OCI-LY1 (cell line): Measurements from ENCODE around the gene MPO.

Experiments
- EZH2 ChIP-seq: fragments of 200-600 bp; sonication (generic), shearing (Covaris generic); IDR thresholded peaks from 2 replicates; pipeline ENCODE4 v1.8.0; 2017; ENCODE audit warnings: borderline replicate concordance, mixed run types, mild to moderate bottlenecking, antibody characterized with exemption, low read length, moderate library complexity, mixed read lengths
- TF ChIP-seq, protein P1 (sequence below): fragments of 200-600 bp; sonication (generic), shearing (Covaris generic); IDR thresholded peaks from 2 replicates; pipeline ENCODE4 v1.5.1; 2017; ENCODE audit warnings: mild to moderate bottlenecking, antibody characterized with exemption, low read length, moderate library complexity, mixed read lengths

DNA sequence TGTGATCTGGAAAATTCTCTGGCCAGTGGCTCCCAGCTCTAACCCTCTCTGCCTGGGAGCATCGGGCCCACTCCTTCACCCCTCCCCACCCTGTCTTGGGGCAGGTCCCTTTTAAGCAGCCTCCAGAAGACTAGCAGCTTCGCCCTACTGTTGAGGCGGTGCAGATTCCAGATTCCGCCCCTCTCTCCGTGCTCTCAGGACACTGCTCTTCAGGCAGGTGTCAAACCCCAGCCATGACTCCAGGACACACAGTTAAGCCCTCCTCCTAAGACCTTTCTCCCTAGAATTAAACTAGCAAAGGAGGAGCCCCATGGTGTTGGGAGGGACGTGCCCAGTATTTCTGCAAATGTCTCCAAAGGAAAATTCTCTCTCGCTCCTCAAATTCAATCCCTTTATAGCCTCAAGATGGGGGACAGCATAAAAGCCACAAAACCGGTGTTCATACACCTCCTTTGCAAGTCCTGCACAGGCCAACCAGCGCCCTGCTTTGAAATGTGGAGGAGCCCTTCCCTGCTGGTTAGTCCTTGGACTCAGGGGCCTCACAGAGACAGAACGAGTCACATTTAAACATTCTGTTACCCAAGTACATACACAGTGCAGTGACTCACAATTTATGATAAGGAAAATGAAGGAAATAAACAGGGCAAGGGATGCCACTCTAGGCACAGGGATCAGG, 35.2 kb downstream of the MPO start:
- TF ChIP-seq, protein P1, sequence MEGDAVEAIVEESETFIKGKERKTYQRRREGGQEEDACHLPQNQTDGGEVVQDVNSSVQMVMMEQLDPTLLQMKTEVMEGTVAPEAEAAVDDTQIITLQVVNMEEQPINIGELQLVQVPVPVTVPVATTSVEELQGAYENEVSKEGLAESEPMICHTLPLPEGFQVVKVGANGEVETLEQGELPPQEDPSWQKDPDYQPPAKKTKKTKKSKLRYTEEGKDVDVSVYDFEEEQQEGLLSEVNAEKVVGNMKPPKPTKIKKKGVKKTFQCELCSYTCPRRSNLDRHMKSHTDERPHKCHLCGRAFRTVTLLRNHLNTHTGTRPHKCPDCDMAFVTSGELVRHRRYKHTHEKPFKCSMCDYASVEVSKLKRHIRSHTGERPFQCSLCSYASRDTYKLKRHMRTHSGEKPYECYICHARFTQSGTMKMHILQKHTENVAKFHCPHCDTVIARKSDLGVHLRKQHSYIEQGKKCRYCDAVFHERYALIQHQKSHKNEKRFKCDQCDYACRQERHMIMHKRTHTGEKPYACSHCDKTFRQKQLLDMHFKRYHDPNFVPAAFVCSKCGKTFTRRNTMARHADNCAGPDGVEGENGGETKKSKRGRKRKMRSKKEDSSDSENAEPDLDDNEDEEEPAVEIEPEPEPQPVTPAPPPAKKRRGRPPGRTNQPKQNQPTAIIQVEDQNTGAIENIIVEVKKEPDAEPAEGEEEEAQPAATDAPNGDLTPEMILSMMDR: no peak
- no peak for TF ChIP-seq EZH2
